ENCODE data around the gene DAGLA.

DAGLA gene

GRCh38 chr11:61647529-61647928 is 32.7 kb upstream of the DAGLA start:
- Histone ChIP-seq H3K9me2 (ENCODE audit: low read depth, low read length) (no peaks in the 10 kb centered on the region), H3K79me2 (ENCODE audit: insufficient read depth, low read length) (no peaks in the 10 kb centered on the region), H3K36me3 (ENCODE audit: insufficient read depth, low read length) (no peaks in the 10 kb centered on the region), H2AFZ (ENCODE audit: low read length) (no peak overlapping the region), H3K27ac (ENCODE audit: low read depth, low read length, poor library complexity, severe bottlenecking) (no peak overlapping the region), H4K20me1 (ENCODE audit: insufficient read depth, low read length) (no peaks in the 10 kb centered on the region), H3F3A (ENCODE audit: insufficient read depth, low read length) (no peaks in the 10 kb centered on the region), H3K9me3 (ENCODE audit: low read length) (no peaks in the 10 kb centered on the region), H3K4me3 (ENCODE audit: low read depth, low read length, poor library complexity, severe bottlenecking) (no peak overlapping the region), H3K27me3 (ENCODE audit: insufficient read depth, low read length) (0 out of 2 replicates have a peak, but pooled peaks cover 5% of the 10 kb centered on the region), H3K4me1 (ENCODE audit: insufficient read depth, low read length, severe bottlenecking) (no peaks in the 10 kb centered on the region), H3K9ac (ENCODE audit: low read length) (no peak overlapping the region), H3K4me2 (ENCODE audit: low read length) (no peak overlapping the region)
- no peak for TF ChIP-seq CTCF (IDR thresholded peaks at IDR 0.05; ENCODE audit: low read length)
- TF ChIP-seq EZH2 (IDR thresholded peaks at IDR 0.05; ENCODE audit: borderline replicate concordance, low read length), result no peak

GRCh38 chr11:61650781-61651571 is 29.2 kb upstream of the DAGLA start:
- Histone ChIP-seq H3K36me3 (ENCODE audit: insufficient read depth, low read length) (no peaks in the 10 kb centered on the region), H2AFZ (ENCODE audit: low read length) (no peak overlapping the region), H3K9me3 (ENCODE audit: low read length) (no peaks in the 10 kb centered on the region), H3K27ac (ENCODE audit: low read depth, low read length, poor library complexity, severe bottlenecking) (no peak overlapping the region), H3K4me3 (ENCODE audit: low read depth, low read length, poor library complexity, severe bottlenecking) (no peak overlapping the region), H3K9ac (ENCODE audit: low read length) (no peak overlapping the region), H3K79me2 (ENCODE audit: insufficient read depth, low read length) (no peaks in the 10 kb centered on the region), H4K20me1 (ENCODE audit: insufficient read depth, low read length) (no peaks in the 10 kb centered on the region), H3K27me3 (ENCODE audit: insufficient read depth, low read length) (no peaks in the 10 kb centered on the region), H3F3A (ENCODE audit: insufficient read depth, low read length) (no peaks in the 10 kb centered on the region), H3K4me2 (ENCODE audit: low read length) (no peak overlapping the region), H3K9me2 (ENCODE audit: low read depth, low read length) (no peaks in the 10 kb centered on the region), H3K4me1 (ENCODE audit: insufficient read depth, low read length, severe bottlenecking) (no peaks in the 10 kb centered on the region)
- TF ChIP-seq CTCF (IDR thresholded peaks at IDR 0.05; ENCODE audit: low read length) (no peak), EZH2 (IDR thresholded peaks at IDR 0.05; ENCODE audit: borderline replicate concordance, low read length) (no peak)

GRCh38 chr11:61652135-61652534 is 28.1 kb upstream of the DAGLA start:
- no peak overlapping the region for H3K27ac ChIP-seq (ENCODE audit: low read depth, low read length, poor library complexity, severe bottlenecking)
- H3K4me2 ChIP-seq (ENCODE audit: low read length), result no peak overlapping the region
- no peaks in the 10 kb centered on the region for H3K9me2 ChIP-seq (ENCODE audit: low read depth, low read length)
- no peaks in the 10 kb centered on the region for H3K4me1 ChIP-seq (ENCODE audit: insufficient read depth, low read length, severe bottlenecking)
- H3K79me2 ChIP-seq (ENCODE audit: insufficient read depth, low read length), result no peaks in the 10 kb centered on the region
- no peaks in the 10 kb centered on the region for H3K27me3 ChIP-seq (ENCODE audit: insufficient read depth, low read length)
- H3F3A ChIP-seq (ENCODE audit: insufficient read depth, low read length), result no peaks in the 10 kb centered on the region
- no peaks in the 10 kb centered on the region for H3K36me3 ChIP-seq (ENCODE audit: insufficient read depth, low read length)
- H2AFZ ChIP-seq (ENCODE audit: low read length), result no peak overlapping the region
- no peak overlapping the region for H3K9ac ChIP-seq (ENCODE audit: low read length)
- no peaks in the 10 kb centered on the region for H3K9me3 ChIP-seq (ENCODE audit: low read length)
- H3K4me3 ChIP-seq (ENCODE audit: low read depth, low read length, poor library complexity, severe bottlenecking), result no peak overlapping the region
- no peaks in the 10 kb centered on the region for H4K20me1 ChIP-seq (ENCODE audit: insufficient read depth, low read length)
- TF ChIP-seq CTCF (IDR thresholded peaks at IDR 0.05; ENCODE audit: low read length) (no peak), EZH2 (IDR thresholded peaks at IDR 0.05; ENCODE audit: borderline replicate concordance, low read length) (no peak)

Data from OCI-LY1 (cell line).